ENCODE data around the gene KDM2A.

KDM2A gene

GRCh38 chr11:67262731-67263675 is 143.9 kb downstream of the KDM2A start:
- peak; percentile 49 for FAIRE-seq

- FAIRE-seq: no peak
Observed at GRCh38 chr11:67264260-67264659, 145.2 kb downstream of the KDM2A start.

- FAIRE-seq: no peak
Observed at GRCh38 chr11:67264877-67265632, 146.0 kb downstream of the KDM2A start.

GRCh38 chr11:67265633-67266448 is 146.8 kb downstream of the KDM2A start:
- FAIRE-seq: no peak

GRCh38 chr11:67266449-67267187 is 147.6 kb downstream of the KDM2A start, which contains the start of gene GRK2:
Gene GRK2 (plus strand): TSS chr11:67266473. CDS start chr11:67266700, 227 bp downstream.
- FAIRE-seq: no peak

- no peak for FAIRE-seq
Observed at GRCh38 chr11:67267188-67268080, 148.4 kb downstream of the KDM2A start.

- no peak for FAIRE-seq
Observed at GRCh38 chr11:67268081-67268961, 149.3 kb downstream of the KDM2A start.

- FAIRE-seq: no peak
Observed at GRCh38 chr11:67268962-67269268, 149.9 kb downstream of the KDM2A start.

- no peak for FAIRE-seq
Observed at GRCh38 chr11:67269401-67270255, 150.6 kb downstream of the KDM2A start.

- no peak for FAIRE-seq
Observed at GRCh38 chr11:67270256-67271204, 151.5 kb downstream of the KDM2A start.

- no peak for FAIRE-seq
Observed at GRCh38 chr11:67271205-67271540, 152.1 kb downstream of the KDM2A start.

GRCh38 chr11:67271541-67272284 is 152.7 kb downstream of the KDM2A start:
- FAIRE-seq: no peak

- FAIRE-seq: no peak
Observed at GRCh38 chr11:67272327-67273259, 153.5 kb downstream of the KDM2A start.

- no peak for FAIRE-seq
Observed at GRCh38 chr11:67273260-67273990, 154.4 kb downstream of the KDM2A start.

Data from G401.6 (cell line).